Mononuclear cell (primary cell): ENCODE results near the gene FLOT1. TPM values are rescaled to one million over a fixed set of nuclear protein-coding genes. Genes with fewer than 3 reads are reported as not detected.
"Not testable (repeated sequence)": the region's sequence is repeated elsewhere in the genome, so short reads cannot be mapped to it uniquely, and the experiment has no call there.

ENCODE experiments used
- H3K27me3 ChIP-seq: 2 replicates; pipeline ENCODE4 v1.6.0; 2011; ENCODE audit warnings: low read length, control low read depth; ENCODE audit not compliant: insufficient read depth
- H3K4me1 ChIP-seq: 2 replicates; pipeline ENCODE4 v1.5.1; 2011; ENCODE audit warnings: mild to moderate bottlenecking, low read length, control low read depth; ENCODE audit not compliant: insufficient read depth
- H3K4me3 ChIP-seq: 2 replicates; pipeline ENCODE4 v1.5.1; 2011; ENCODE audit warnings: mild to moderate bottlenecking, low read length, moderate library complexity
- H3K9me3 ChIP-seq: 2 replicates; pipeline ENCODE4 v1.5.1; 2011; ENCODE audit warnings: low read depth, mild to moderate bottlenecking, control low read depth, low read length
- total RNA-seq: library from RNA; depleted of rRNA; stranded (reverse); fragments of >200 nt; gene quantifications from one replicate; pipeline ENCODE4 v1.2.3, GENCODE V29; 2012

FLOT1 gene
- total RNA-seq, 1 donor, result 68.1 TPM

DNA sequence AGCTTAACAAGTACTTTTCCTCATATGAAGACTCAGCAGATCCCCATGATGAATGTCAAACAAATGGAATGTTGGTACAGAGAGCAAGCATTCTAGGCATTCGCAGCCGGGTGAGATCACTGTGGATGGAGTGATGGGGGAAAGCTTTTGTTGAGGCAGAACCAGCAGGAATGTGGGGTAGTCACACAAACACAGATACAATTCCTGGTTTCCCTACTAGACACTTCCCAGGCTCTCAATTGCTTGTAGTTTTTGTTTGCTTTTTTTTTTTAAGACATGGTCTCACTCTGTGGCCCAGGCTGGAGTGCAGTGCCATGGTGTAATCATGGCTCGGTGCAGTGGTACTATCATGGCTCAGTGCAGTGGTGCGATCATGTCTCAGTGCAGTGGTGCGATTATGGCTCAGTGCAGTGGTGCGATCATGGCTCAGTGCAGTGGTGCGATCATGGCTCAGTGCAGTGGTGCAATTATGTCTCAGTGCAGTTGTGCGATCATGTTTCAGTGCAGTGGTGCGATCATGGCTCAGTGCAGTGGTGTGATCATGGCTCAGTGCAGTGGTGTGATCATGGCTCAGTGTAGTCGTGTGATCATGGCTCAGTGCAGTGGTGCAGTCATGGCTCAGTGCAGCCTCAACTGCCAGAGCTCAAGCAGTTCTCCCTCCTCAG lies 17.2 kb upstream of the FLOT1 start:
- peaks cover 30% of the 10 kb centered on the region for H3K4me1 ChIP-seq
- H3K9me3 ChIP-seq, result no peaks in the 10 kb centered on the region
- H3K27me3 ChIP-seq, result no peaks in the 10 kb centered on the region
- H3K4me3 ChIP-seq, result no peak overlapping the region

DNA sequence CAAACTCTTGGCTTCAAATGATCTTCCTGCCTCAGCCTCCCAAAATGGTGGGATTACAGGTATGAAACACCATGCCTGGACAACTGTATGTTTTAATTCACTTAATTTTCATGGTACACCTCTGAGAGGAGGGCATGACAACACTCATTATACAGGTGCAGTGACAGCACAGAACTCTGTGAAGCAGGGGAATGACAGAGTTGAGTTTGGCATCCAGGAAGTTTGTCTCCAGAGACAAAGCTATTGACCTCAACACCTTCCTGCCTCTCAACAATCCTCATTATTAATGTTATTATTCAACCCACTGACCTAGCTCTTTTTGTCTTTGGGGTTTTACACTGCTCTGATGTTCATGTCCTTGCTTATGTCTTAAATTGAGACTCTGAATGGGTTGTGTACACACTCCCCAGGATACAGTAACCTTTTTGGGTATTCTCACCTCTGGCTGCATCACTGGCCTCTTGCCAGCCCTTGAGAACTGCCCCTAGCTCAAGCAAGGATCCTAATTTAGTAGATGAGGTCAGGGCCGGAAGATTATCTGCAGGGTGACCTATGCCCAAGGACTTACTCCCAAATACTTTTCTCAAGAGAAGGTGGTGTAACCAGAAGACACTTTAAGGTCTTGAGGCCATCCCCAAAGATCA lies 14.9 kb upstream of the FLOT1 start:
- no peak overlapping the region for H3K4me3 ChIP-seq
- no peaks in the 10 kb centered on the region for H3K9me3 ChIP-seq
- peaks cover 38% of the 10 kb centered on the region for H3K4me1 ChIP-seq
- no peaks in the 10 kb centered on the region for H3K27me3 ChIP-seq

- not testable (repeated sequence) for H3K27me3 ChIP-seq, H3K4me3 ChIP-seq, H3K9me3 ChIP-seq
- H3K4me1 ChIP-seq, result peaks cover 42% of the 10 kb centered on the region
These were observed 14.0 kb upstream of the FLOT1 start for GRCh38 chr6:30756405-30757003.

DNA sequence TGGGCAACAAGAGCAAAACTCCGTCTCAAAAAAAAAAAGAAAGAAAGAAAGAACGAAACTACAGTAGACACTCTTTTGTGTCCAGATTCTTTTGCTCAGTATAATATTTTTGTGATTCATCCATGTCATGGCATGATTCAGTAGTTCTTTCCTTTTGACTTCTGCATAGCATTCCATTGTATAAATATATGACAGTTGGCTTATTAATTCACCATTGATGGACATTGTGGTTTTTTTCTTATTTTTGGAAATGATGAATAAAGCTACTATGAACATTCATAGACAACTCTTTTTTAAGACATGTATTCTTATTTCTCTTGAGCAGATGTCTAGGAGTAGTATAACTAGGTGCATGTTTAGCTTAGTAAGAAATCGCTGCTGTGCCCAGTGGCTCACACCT lies 12.1 kb upstream of the FLOT1 start:
- Histone ChIP-seq H3K9me3 (no peaks in the 10 kb centered on the region), H3K27me3 (no peaks in the 10 kb centered on the region), H3K4me3 (no peak overlapping the region), H3K4me1 (peaks cover 37% of the 10 kb centered on the region)

GRCh38 chr6:30752157-30752927 lies 9.9 kb upstream of the FLOT1 start:
- Histone ChIP-seq H3K4me1 (peaks cover 25% of the 10 kb centered on the region), H3K27me3 (no peaks in the 10 kb centered on the region), H3K9me3 (no peaks in the 10 kb centered on the region), H3K4me3 (no peak overlapping the region)

DNA sequence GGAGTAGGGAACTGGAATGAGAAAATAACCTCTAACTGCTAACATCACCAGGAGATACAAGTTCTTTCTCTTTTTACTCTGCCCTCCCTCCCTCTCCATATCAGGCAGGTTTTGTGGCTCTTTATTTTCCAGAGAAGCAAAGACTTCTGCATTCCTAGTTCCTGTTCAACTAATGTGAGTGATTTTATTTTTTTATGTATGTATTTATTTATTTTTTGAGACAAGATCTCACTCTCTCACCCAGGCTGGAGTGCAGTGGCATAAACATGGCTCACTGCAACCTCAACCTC lies 7.8 kb upstream of the FLOT1 start:
- Histone ChIP-seq H3K9me3 (no peaks in the 10 kb centered on the region), H3K4me1 (peaks cover 21% of the 10 kb centered on the region), H3K4me3 (no peak overlapping the region), H3K27me3 (no peaks in the 10 kb centered on the region)

DNA sequence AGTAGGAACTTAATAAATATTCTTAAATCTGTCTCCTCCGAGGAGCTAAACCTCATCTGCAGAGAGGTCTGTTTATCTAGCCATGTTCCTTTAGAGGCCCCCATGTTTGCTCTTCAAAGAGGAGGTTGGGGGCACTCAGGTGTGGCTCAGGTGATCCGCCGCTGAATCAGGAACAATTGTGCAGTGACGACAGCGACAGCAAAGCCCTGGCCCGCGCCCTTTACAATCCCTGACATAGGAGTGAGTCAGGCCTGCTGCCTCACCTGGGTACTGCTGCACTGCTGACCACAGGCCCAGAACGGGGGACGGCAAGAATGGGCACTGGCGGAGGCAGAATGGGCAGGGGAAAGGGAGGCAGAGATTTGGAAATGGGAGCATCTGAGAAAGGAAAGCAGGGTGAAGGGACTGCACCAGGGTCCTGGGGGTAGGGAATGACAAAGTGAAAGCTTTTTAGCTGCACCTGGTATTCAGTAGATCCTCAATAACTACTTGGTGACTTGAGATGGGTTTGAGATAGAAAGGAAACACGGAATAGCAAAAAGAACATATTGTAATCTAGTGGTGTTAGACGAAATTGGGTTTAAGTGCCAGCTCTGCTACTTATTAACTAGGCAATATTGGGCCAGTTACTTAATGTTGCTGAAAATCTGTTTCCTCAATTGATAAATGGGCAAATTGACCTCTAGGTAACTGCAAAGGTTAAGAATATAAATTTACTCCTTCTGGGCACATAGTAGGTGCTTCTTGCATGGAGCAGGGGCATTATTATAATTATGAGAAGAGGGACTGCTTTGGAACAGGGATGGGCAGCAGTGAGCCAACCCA lies 7.3 kb upstream of the FLOT1 start:
- H3K4me1 ChIP-seq, result peaks cover 23% of the 10 kb centered on the region
- H3K4me3 ChIP-seq, result no peak overlapping the region
- no peaks in the 10 kb centered on the region for H3K9me3 ChIP-seq
- no peaks in the 10 kb centered on the region for H3K27me3 ChIP-seq

DNA sequence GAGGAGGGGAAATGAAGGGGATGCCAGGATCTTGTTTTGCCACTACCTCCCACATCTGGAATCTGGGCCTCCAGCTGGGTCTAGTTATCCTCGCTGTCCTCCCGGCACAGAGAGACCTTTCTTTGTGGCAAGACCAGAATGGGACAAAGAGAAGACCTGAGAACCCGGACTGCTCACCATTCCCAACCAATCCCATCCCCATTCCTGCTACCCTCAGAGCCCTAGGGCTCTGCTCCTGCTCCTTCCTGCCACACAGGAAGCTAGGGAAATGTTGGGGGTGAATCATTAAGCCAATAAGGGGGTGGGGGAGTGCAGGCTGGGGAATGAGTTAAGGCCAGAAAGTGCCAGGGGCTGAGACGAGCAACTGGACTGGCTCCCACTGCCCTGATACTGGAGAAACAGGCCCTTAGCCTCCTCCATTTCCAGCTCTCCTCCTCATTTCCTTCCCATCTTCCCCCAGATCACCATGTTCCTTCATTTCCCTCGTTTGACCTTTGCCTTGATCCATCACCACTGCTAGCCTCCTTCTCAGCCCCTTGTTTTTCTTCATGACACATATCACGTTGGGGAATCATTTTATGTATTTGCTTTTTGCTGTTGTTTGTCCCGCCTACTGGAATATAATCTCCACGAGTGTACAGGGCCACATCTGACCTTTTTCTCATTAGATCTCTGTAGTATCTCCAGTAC lies 6.5 kb upstream of the FLOT1 start:
- Histone ChIP-seq H3K9me3 (no peaks in the 10 kb centered on the region), H3K4me1 (peaks cover 27% of the 10 kb centered on the region), H3K4me3 (no peak overlapping the region), H3K27me3 (no peaks in the 10 kb centered on the region)

- H3K9me3 ChIP-seq, result no peaks in the 10 kb centered on the region
- peaks cover 33% of the 10 kb centered on the region for H3K4me1 ChIP-seq
- H3K4me3 ChIP-seq, result no peak overlapping the region
- no peaks in the 10 kb centered on the region for H3K27me3 ChIP-seq
These were observed 5.6 kb upstream of the FLOT1 start for GRCh38 chr6:30747902-30748769.

DNA sequence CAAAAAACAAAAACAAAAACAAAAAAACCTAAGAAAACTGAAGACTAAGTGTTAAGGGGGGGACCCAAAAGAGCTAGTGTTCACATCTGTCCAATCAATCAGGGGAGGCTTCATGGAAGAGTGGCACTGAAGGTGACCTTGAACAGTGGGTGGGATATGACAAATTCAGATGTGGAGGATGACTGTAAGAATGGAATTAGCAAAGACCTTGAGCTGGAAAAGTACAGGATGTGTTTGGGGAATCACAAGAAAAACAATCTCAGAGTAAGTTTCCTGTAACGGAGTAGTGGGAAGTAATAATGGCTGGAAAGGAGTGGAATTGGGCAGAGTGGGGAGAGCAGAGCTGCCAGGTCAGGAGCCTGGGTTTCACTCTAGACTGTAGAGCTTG lies 4.8 kb upstream of the FLOT1 start:
- no peaks in the 10 kb centered on the region for H3K9me3 ChIP-seq
- peaks cover 28% of the 10 kb centered on the region for H3K4me1 ChIP-seq
- no peaks in the 10 kb centered on the region for H3K27me3 ChIP-seq
- H3K4me3 ChIP-seq, result no peak overlapping the region

GRCh38 chr6:30744054-30744805 lies 1.7 kb upstream of the FLOT1 start, which contains the start of gene IER3:
Gene IER3 (minus strand): TSS chr6:30744547. CDS start chr6:30744518, 29 bp downstream.
- Histone ChIP-seq H3K4me1 (peaks cover 39% of the 10 kb centered on the region), H3K9me3 (no peaks in the 10 kb centered on the region), H3K4me3 (peak within 1 kb of the TSS; percentile 76), H3K27me3 (no peaks in the 10 kb centered on the region)

DNA sequence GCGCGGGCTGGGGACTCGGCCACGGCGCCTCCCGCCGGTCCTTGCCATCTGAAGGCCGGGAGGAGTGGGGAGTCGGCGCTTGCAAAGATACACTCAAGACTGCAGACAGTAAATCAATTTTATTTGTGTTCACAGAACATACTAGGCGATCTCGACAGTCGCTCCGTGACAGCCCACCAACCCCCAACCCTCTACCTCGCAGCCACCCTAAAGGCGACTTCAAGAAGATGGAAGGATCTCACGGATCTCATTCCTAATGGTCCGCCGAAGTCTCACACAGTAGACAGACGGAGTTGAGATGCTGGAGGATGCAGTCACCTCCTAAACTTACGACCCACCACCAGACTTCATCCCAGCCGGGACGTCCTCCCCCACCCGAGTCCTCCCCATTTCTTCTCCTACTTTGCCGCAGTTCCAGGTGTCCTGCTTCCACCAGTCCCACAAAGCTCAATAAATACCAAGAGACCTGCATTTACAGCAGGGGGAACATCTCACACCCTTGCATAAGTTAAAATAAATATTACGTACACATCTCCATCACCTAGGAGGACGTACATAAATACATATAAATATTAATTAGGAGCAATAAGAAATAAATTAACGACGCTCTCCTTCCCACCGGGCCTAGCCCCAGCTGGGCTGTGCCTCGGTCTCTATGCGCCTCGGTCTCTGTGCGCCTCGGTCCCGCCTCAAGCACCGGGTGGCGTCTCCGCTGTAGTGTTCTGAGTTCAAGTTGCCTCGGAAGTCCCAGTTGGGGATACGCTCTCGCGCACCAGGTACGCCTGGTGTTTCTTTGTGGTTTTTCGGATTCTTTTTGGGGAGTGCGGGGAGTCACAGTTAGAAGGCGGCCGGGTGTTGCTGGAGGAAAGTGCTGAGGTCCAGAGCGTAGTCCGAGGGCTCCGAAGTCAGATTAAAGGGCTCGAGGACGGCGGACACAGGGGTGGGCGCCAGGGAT lies 889 bp upstream of the FLOT1 start:
- Histone ChIP-seq H3K27me3 (no peaks in the 10 kb centered on the region), H3K4me1 (peaks cover 39% of the 10 kb centered on the region)

More for the DNA sequence above, 889 bp upstream of the FLOT1 start:
- H3K4me3 ChIP-seq, result peak overlapping the region; percentile 76
- no peaks in the 10 kb centered on the region for H3K9me3 ChIP-seq
